HL-60 (cell line): ENCODE data around the gene SPRED3.

Experiments
- CTCF ChIP-seq: IDR thresholded peaks from one replicate; pipeline ENCODE4 v1.5.1; 2011; ENCODE audit warnings: low read length, control low read depth, inconsistent platforms; ENCODE audit not compliant: insufficient read depth
- POLR2AphosphoS5 ChIP-seq: IDR thresholded peaks from 2 replicates; pipeline ENCODE4 v1.6.1; 2012; ENCODE audit warnings: low read depth

- TF ChIP-seq CTCF (no peak), POLR2AphosphoS5 (no peak)
These were observed 16.4 kb downstream of the SPRED3 start for GRCh38 chr19:38404858-38405257.
